ENCODE results near the gene FXYD3.
A peak's percentile ranks its signal among the peaks of the same experiment; 100 is the strongest.

Gene FXYD3

DNA sequence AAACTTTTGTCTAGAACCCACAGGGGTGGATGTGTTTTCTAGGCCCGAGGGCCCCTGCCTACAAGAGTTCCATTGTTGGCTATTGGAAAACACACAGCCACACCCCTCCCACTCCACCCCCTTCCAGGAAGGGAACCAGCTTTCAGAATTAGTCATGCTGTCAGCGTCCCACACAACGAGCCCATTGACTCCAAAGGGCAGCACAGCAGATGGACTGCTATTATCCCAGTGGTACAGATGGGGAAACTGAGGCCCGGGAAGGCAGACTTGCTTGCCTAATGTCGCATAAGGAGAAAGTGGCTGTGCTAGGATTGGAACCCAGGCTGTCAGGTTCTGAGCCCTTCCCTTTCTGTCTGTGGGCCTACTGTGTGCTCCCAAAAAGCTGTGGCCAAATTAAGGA lies 8.1 kb upstream of the FXYD3 start:
- DNase-seq, result no peak

DNA sequence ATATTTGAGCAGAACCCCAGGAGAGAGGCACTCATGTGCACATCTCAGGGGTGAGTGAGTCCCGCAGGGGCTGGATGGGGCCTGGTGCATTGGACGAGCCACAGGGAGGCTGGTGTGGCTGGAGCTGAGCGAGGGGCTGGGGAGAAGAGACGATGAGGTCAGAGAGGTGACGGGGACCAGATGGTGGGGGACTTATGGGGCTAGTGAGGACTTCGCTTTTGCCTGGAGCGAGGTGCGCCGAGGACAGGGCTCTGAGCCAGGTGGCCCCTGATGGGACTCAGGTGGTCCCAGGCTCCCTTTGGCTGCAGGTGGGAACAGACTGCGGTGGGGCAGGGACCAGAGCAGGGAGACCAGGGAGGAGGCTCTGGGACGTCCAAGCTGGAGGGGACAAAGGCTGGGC lies 6.9 kb upstream of the FXYD3 start:
- no peak for DNase-seq

DNA sequence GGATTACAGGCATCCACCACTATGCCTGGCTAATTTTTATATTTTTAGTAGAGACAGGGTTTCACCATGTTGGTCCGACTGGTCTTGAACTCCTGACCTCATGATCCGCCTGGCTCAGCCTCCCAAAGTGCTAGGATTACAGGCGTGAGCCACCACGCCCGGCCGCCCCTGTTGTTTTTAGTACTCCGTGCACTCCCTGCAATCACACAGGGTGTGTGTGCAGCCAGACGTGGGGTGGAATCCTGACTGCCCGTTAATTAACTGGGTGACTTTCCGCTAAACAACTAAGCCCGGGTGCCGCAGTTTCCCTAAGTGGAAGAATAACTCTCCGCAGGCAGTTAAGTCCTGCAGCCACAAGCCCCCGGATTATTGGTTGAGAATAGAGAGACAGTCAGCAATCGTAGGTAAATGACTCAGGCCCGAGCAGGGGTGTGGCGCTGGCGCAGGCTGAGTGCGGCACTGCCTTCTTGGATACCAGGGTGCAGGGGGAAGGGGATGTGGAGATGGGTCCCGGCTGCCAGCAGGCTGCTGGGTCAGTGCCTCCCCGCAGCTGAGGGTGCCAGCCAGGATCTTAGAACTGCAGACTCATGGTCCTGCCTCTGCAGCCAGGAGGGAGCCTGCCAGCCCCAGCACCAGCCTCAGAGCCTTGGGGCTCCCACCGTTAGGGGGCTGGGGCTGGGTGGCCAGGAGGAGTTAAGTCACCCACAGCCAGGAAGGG lies 6.1 kb upstream of the FXYD3 start:
- no peak for DNase-seq

DNA sequence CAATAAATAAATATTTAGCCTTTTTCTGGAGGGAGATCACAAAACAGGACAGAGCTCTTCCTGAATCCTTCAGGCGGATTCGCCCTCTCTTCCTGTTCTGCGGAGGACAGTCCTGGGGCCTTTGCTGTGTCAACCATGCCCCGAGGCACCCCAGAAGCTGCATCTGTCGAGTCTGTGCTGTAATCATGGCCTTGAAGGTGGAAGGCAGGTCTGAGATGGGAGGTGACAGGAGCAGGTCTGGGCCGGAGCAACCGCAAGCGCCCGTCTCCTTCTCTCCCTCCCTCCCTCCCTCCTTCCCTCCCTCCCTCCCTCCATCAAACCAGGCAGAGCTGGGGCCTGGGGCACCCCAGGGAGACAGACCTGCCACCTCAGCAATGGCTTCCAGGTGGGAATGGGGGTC lies 4.6 kb upstream of the FXYD3 start:
- no peak for DNase-seq

DNA sequence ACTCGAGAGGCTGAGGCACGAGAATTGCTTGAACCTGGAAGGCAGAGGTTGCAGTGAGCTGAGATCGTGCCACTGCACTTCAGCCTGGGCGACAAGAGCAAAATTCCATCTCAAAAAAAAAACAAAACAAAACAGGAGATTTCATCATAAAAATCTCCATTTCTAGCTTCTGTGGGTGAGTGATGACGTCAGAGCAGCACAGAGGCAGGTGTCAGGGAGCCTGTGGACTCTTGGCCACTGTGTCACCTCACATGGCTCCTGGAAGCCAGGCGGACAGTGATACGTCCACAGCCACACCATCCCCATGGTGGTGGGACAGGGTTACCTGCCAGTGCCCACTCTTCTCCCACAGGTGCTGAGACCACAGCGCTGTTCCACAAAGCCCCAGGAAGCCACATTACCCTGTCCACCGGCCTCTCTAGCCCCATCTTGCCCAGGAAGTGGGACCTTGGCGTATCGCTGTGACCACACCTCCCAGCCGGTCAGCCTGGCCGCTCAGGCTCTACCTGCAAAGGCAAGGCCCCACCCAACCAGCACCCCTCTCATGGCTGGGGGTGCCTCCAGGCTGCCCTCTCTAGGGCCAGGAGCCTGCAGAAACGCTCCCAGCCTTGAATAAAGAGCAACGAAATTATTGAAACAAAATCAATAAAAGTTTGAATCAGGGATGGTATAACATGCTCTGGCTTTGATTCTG lies 2.5 kb upstream of the FXYD3 start:
- no peak for DNase-seq

DNA sequence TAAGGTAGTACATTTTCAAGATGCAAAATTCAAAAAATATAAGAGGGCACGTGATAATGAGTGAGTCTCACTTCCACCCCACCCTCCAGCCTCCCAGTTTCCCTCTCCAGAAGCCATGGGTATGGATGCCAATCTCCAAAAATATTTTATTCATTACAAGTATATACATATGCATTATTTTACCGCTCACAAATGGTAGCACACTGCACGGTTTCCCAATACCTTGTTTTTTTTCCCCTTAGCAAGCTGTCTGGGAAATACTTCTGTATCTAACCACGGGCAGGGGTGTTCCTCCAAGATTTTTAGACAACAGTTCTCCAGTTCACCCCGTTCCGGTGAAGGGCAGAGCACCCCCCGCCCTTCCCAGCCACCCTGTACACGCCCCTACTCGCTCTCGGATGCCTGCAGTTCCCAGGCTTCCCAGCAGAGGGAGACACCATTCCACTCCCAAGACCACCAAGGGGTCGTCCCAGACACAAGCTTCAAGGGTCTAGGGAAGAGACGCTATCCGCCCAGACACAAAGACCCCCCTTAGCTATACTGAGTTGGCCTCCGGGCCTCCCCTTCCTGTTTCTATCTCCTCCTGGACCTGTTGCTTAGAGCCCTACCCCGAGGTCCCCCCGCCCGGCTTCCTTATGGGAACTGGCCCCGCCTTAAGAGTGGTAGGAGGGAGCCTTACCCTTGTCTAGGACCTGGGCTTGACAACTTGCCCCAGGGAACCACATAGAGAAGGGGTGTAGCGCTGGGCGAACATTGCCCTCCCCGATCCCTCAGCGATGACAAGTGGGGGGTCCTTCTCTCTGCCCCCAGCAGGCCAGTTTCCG lies 1.1 kb upstream of the FXYD3 start:
- DNase-seq, result peak; percentile 69

DNA sequence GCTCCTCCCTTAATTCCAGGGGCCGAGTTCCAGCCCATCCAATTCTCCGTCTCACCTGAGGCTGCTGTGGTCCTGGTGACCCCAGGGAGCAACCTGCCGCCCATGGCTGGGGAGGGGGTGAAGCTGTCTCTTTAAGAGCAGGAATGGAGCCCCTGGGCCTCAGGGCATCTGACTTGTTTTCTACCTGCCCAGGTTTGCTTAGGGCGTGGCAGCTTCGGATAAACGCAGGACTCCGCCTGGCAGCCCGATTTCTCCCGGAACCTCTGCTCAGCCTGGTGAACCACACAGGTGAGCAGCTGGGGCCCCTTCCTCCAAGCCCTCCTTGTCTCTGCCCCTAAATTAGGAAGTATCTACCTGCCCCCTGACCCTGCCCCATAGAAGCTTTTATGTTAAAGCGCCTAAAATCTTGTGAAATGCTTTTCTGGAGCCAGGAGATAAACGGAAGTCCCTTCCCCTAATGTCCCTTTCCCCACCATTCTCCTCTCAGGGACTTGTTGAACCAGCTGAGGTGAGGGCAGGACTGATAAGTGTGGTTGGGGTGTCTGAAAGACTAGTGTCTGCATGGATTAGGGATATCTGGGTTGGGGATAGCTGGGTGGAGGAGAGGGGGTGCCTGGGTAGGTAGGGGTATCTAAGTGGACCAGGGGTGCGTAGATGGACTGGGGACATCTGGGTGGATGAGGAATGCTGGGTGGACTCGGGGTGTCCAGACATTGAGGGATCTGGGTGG lies 614 bp downstream of the FXYD3 start:
- no peak for DNase-seq

DNA sequence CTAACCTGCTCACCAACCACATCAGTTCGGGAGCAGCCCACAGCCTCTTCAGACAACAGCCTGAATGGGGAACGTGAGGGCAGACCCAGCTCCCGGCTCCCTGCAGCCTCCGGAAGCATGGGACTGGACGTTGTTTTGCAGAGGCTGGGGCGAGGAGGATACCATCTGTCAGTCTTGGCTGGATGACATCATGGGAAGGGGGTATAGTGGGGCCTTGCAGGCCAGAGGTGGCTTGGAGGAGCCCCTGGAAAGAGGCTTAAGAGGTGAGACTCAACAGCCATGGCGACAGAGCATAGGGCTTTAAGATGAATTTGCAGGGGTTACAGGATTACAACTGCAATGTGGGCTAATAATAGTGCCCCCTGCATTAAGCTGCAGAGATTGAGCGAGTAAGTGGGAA lies 1.5 kb downstream of the FXYD3 start:
- no peak for DNase-seq

DNA sequence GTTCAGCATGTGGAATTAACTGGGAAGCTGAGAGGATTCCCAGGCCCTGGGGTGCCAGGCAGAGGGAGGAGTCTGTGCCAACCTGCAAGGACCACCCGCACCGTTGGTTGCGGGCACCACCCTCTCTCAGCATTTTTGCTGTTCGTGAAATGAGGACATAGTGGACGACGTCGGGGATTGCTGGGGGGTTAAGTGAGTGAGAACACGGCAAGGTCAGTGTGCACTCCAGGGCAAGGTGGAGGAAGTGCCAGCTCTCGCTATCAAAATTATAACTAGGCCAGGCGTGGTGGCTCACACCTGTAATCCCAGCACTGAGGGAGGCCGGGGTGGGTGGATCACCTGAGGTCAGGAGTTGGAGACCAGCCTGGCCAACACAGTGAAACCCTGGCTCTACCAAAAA lies 2.2 kb downstream of the FXYD3 start:
- DNase-seq, result no peak

DNA sequence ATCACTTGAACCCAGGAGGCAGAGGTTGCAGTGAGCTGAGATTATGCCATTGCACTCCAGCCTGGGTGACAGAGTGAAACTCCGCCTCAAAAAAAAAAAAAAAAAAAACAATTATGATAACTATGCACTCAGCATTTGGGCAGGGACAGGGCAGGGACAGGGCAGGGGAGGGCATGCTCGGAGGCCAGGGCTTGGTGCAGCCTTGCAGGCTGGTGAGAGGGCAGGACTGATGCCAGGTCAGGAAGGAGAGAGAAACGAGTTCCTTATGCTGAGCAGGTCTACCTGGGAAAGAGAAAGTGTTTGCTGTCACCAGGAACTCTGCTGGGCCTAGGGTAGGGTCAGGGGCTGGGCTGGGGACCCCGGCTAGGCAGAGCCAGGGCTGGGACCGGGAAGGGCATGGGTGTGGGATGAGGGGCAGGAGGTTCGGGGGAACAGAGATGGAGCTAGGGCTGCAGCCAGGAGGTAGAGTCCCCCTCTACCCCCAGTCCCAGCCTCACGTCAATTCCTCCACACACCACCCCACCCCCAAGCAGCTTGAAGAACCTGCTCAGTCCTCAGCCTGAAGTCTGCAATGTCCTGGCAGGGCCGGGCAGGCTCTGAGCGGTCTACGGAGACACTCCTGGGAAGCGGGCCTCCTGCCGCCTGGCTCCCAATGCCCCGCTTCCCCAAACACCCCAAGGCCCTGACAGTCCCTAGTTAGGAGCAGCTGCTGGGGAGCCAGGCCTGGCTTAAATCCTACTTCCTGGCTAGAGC lies 2.8 kb downstream of the FXYD3 start:
- no peak for DNase-seq

DNA sequence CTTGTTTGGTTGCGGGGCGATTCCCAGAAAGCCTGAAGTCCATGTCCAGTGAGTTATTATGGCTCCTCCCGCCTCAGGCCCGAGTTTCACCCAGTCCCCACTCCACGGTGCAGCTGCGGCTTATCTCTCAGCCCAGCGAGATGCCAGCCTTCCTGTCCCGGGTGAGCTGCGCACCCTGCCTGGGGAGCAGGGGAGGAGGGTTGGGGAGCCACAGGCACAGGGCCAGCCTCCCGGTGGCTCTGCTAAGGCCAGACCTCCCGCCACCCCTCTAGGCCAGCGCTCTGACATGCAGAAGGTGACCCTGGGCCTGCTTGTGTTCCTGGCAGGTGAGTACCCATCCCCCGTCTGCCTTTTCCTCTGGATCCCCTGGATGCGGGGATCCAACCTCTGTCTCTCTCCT lies 3.5 kb downstream of the FXYD3 start:
- DNase-seq, result no peak

DNA sequence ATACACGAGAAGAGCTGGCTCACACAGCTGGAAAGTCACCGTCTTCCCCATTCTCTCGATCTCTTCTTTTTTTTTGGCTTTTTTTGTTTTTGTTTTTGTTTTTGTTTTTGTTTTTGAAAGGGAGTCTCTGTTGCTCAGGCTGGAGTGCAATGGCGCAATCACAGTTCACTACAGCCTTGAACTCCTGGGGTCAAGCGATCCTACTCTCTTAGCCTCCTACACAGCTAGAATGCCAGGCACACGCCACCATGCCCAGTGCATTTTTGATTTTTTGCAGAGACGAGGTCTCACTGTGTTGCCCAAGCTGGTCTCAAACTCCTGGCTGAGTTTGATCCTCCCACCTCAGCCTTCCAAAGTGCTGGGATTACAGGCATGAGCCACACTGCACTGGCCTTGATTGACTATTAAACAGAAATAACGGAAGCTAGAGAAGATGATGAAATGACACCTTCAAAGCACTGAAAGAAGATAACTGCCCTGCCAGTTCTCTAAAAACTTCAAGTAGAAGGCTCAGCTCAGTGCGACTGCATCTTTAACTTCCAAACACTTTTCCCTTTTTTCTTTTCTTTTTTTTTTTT lies 4.0 kb downstream of the FXYD3 start:
- DNase-seq, result no peak

DNA sequence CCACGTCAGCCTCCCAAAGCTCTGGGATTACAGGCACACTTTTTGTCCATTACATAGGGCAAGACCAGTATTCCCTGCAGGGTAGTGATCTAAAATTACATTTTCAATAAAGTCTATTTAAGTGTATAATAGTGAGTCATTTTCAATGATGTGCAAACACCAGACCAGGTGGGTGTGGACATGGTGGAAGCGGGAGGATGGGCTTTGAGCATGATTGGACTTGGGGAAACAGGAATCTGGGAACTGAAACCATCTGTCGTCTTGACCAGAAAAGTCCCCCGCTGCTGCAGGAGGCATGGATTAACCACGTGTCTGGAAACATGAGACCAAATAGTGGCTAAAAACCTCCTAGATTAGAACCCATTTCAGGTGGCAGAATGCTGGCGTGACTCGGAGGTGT lies 4.9 kb downstream of the FXYD3 start:
- DNase-seq, result no peak

DNA sequence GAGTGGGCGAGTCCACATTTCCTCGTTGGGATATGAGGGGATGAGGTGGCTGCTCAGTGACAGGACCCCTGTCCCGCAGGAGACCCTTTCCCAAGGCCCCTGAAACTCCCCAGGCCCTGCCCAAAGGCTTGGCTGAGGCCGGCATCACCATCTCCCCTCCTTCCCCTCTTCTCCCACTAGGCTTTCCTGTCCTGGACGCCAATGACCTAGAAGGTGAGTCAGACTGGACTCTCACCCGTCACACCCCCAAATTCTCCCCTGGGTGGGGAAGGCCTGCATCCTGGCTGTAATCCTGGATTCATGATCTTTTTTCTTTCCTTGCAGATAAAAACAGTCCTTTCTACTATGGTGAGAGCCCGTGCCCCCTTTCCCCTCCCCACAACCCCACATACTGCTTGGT lies 5.3 kb downstream of the FXYD3 start:
- DNase-seq, result no peak

DNA sequence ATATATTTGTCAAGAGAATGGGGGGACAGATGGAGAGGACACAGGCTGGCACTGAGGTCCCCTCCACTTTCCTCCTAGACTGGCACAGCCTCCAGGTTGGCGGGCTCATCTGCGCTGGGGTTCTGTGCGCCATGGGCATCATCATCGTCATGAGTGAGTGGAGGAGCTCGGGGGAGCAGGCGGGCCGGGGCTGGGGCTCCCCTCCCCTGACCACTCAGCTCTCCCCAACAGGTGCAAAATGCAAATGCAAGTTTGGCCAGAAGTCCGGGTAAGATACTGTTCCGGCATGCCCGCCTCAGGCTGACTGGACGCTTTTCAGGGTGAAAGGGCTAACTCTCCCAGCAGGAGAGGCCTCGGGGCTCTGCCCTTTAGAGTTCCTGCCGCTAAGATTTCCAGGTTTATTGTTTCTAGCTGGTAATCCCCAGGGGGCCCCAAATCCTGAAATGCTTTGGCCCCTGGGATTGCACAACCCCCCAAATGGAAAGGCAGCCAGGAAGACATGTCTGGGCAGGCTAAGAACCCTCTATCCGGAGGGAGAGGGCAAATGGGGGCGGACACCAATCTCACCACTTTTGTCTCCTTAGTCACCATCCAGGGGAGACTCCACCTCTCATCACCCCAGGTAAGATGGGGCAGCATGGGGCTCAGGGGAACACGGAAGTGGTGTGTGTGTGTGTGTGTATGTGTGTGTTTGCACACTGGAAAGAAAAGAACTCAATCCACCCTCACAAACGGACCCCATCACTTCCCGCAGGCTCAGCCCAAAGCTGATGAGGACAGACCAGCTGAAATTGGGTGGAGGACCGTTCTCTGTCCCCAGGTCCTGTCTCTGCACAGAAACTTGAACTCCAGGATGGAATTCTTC lies 7.3 kb downstream of the FXYD3 start:
- DNase-seq, result no peak

DNA sequence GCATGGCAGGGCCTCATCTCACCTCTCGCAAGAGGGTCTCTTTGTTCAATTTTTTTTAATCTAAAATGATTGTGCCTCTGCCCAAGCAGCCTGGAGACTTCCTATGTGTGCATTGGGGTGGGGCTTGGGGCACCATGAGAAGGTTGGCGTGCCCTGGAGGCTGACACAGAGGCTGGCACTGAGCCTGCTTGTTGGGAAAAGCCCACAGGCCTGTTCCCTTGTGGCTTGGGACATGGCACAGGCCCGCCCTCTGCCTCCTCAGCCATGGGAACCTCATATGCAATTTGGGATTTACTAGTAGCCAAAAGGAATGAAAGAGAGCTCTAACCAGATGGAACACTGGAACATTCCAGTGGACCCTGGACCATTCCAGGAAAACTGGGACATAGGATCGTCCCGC lies 8.0 kb downstream of the FXYD3 start:
- no peak for DNase-seq

DNA sequence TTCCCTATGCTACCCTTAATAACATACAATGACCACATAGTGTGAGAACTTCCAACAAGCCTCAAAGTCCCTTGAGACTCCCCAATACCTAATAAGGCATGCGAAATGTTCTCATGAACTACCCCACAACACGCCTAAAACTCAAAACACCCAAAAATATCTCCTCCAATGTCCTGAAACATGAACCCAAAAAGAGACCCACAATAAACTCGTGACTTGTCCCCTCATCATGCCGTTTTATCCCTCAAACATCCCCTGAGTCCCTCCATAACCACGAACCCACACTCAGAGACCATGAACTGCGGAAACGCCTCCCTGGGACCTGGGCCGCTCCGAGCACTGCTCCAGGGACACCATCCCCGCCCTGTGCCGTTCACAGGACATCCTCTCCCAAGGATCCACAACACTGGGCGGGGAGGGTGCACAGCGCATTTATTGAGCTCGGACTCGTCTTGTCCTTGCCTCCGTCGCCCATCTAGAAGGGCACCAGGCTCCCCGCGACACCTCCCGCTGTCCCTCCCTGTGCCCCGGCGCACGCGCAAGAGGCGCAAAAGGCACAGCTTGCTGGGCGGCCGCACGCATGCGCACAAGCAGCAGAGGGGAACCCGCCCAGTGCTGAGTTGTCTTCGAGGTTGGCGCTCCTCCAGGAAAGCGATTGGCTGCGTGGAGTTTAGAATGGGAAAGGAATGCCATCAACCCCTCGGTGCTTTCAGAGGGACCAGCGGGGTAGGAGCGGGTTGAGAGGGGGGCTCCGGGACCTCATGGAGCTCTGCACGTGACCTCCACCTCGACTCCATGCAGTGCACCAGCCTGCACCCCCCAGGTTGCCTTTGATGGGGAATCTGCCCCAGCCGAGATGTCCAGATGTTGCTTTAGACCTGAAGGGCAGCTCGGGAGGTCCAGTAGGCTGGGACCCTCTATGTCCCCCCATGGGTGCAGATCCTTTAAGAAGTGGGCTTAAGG lies 8.8 kb downstream of the FXYD3 start:
- DNase-seq, result peak; percentile 86

DNA sequence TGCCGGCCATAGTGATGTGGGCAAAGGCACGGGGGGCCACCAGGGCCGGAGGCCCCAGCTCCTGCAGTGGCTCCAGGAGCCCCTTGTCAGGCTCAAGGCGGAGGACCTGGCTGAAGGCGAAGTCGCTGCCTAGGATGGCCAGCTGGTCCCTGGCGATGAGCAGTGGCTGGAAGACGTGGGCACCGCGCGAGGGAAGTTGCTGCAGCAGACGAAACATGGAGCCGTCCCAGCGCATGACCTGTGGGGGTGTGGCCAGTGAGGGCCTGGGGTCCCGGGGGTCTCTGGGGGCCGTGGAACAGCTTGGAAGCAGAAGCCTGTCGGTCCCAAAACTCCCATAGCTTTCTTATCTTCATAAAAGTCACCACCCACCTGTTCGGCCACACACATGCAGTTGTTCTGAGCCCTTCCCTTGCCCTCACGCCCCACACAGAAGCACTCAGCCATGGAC lies 9.7 kb downstream of the FXYD3 start:
- no peak for DNase-seq

DNA sequence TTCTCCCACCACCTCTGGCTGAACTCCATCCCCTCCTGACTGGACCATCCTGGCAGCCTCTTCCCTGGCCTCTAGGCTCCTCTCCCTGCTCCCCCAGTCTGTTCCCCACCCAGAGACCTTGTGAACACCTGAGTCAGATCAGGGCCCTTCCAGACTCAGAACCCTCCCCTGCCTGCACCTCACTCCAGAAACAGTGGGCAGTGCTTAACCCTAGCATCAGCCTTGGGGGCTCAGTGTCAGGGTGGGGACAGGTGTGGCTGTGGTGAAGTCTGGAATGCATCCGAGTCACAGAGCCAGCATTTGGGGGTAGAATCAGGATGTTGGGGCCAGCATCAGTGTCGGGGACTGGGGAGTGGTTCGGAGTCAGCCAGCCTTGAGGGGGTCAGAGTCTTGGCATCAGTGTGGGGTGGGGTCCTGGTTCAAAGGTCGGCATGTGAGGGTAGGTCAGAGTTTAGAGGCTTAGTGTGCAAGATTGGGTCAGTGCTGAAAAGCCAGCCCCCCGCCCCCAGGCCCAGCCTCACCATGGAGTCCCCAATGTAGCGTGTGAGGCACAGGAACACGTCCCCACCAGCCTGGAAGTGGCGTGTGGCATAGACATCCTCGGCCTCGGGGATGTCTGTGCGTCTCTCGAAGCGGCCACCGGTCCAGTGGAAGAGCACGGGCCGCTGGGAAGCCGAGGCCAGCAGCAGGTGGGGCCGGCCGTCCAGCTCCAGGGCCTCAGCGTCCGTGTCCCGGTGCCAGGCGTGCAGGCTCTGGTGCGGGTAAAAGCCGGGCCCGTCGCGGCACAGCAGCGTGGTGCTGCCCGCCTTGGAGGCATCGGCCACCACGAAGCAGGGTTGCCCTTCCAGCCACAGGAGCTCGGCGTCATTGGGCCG lies 10.4 kb downstream of the FXYD3 start:
- no peak for DNase-seq
